ENCODE measurements around the gene ARHGEF38.

- TF ChIP-seq POLR2AphosphoS5 (IDR thresholded peaks at IDR 0.05; ENCODE audit: borderline replicate concordance, low read depth, low read length) (no peak), EZH2 (IDR thresholded peaks at IDR 0.05) (no peak), FOXP2 (optimal IDR thresholded peaks at IDR 0.05; ENCODE audit: control extremely low read depth, extremely low read length, insufficient read depth) (no peak)
Measured at GRCh38 chr4:105641845-105642244, 89.4 kb downstream of the ARHGEF38 start.
